Lower leg skin (tissue), 4 donors: ENCODE measurements around the gene IGDCC3. TPM values are rescaled to one million over a fixed set of nuclear protein-coding genes. Genes with fewer than 3 reads are reported as not detected.

Experiments used
- DNase-seq, 2 donors: peaks; one replicate each; pipeline ENCODE4 v3.0.0-alpha.2; 2019; ENCODE audit warnings: low spot score in 2 of 2
- H3K4me3 ChIP-seq: fragments of 200-600 bp; sonication (generic); 2 replicates; pipeline ENCODE4 v1.5.1; 2017; ENCODE audit warnings: mild to moderate bottlenecking, low read depth; ENCODE audit not compliant: poor library complexity, severe bottlenecking
- CTCF ChIP-seq, 3 donors: fragments of 450-650 bp; IDR thresholded peaks; one replicate each; pipeline ENCODE4 v1.5.1; 2016; ENCODE audit warnings: antibody characterized with exemption in 3 of 3, mild to moderate bottlenecking in 3 of 3, moderate library complexity in 2 of 3
- POLR2A ChIP-seq, 2 donors: fragments of 450-650 bp; IDR thresholded peaks; one replicate each; pipeline ENCODE4 v1.6.1; 2016 to 2017; ENCODE audit warnings: antibody characterized with exemption in 2 of 2, mild to moderate bottlenecking in 1 of 2, moderate library complexity in 1 of 2
- WGBS, 2 donors: methylation state at CpG; one replicate each; pipeline ENCODE4 v1.1.5; 2018; 5-methylcytosine and 5-hydroxymethylcytosine counted together
- intact Hi-C: fragments of 100-400 bp; cut with DNase I; formaldehyde crosslinking; loops from one replicate; pipeline ENCODE4 v1.15.0; 2023; ENCODE audit warnings: low total_unique reads
- total RNA-seq, 4 donors: library from RNA; depleted of rRNA; stranded (reverse); fragments of >200 nt; gene quantifications; one replicate each; pipeline ENCODE4 v1.1.0, GENCODE V29; 2016

IGDCC3 gene
- total RNA-seq, 4 donors from 2014 or later: not detected

- intact Hi-C loops: loop anchor here (5.0 kb wide), 1 partner anchor 68 kb away; no protein-coding TSS in a partner anchor
- TF ChIP-seq POLR2A (IDR thresholded peaks at IDR 0.05) (no peak), CTCF (IDR thresholded peaks at IDR 0.05) (peak in 1 of 3 donors; percentile 92)
- 30 to 34% methylated on average over 5 of the region's 5 CpGs for WGBS, 2 donors
- no peak overlapping the region for H3K4me3 ChIP-seq
- peak; percentile 75 to 94 for DNase-seq
These were observed 58.9 kb downstream of the IGDCC3 start for GRCh38 chr15:65318870-65319356.

GRCh38 chr15:65312400-65312916, 65.3 kb downstream of the IGDCC3 start:
- no peak overlapping the region for H3K4me3 ChIP-seq
- 70% methylated on average over 11 of the region's 11 CpGs for WGBS, 2 donors
- no peak for DNase-seq
- TF ChIP-seq CTCF (IDR thresholded peaks at IDR 0.05): peak in 1 of 3 donors; percentile 92
- no peak for TF ChIP-seq POLR2A (IDR thresholded peaks at IDR 0.05)
- intact Hi-C loops: no loop called here

GRCh38 chr15:65311760-65312159, 66.0 kb downstream of the IGDCC3 start:
- intact Hi-C loops: no loop called here
- no peak overlapping the region for H3K4me3 ChIP-seq
- 19 to 40% methylated on average over 3 of the region's 3 CpGs for WGBS, 2 donors
- no peak for DNase-seq
- TF ChIP-seq CTCF (IDR thresholded peaks at IDR 0.05) (no peak), POLR2A (IDR thresholded peaks at IDR 0.05) (no peak)

- no peak for DNase-seq
- H3K4me3 ChIP-seq: no peak overlapping the region
- TF ChIP-seq CTCF (IDR thresholded peaks at IDR 0.05): no peak
- no peak for TF ChIP-seq POLR2A (IDR thresholded peaks at IDR 0.05)
- intact Hi-C loops: no loop called here
- 89 to 93% methylated on average over 10 of the region's 10 CpGs for WGBS, 2 donors
These were observed 67.2 kb downstream of the IGDCC3 start for GRCh38 chr15:65310431-65311137.

- TF ChIP-seq CTCF (IDR thresholded peaks at IDR 0.05): no peak
- no peak for TF ChIP-seq POLR2A (IDR thresholded peaks at IDR 0.05)
- 86% methylated on average over 12 of the region's 12 CpGs for WGBS, 2 donors
- H3K4me3 ChIP-seq: no peak overlapping the region
- intact Hi-C loops: no loop called here
- DNase-seq: no peak
These were observed 67.9 kb downstream of the IGDCC3 start for GRCh38 chr15:65309882-65310418.
